ENCODE measurements around the gene FAM8A1.

The FAM8A1 gene

GRCh38 chr6:17599877-17600526, at the start of gene FAM8A1:
Gene FAM8A1 (plus strand): TSS chr6:17600302. CDS start chr6:17600410, 108 bp downstream.
- Histone ChIP-seq H3K4me3 (peak within 1 kb of the TSS; percentile 89 to 93), H3K27me3 (no peaks in the 10 kb centered on the region), H3K27ac (peak within 1 kb of the TSS; percentile 90 to 99), H3K9me3 (no peaks in the 10 kb centered on the region), H3K4me1 (peaks cover 0 to 16% (median 6%) of the 10 kb centered on the region in 4 donors), H3K36me3 (peaks cover 2 to 22% (median 5%) of the 10 kb centered on the region in 3 donors)
- DNase-seq = peak; percentile 94 to 98
- intact Hi-C loops (cut with DNase I; ENCODE audit: low total_unique reads) = loop anchor here (5.0 kb wide), 2 partner anchors 107 to 197 kb away; partner anchors contain the start of gene NUP153
- peak; percentile 73 to 81 for TF ChIP-seq CTCF (IDR thresholded peaks at IDR 0.05)

GRCh38 chr6:17551383-17551958, 48.6 kb upstream of the FAM8A1 start:
- intact Hi-C loops (cut with DNase I; ENCODE audit: low total_unique reads) = no loop called here
- no peaks in the 10 kb centered on the region for H3K4me1 ChIP-seq
- no peak overlapping the region for H3K27ac ChIP-seq
- DNase-seq = no peak
- peaks cover 29 to 55% (median 30%) of the 10 kb centered on the region in 3 donors for H3K36me3 ChIP-seq
- no peaks in the 10 kb centered on the region for H3K27me3 ChIP-seq
- no peak for TF ChIP-seq CTCF (IDR thresholded peaks at IDR 0.05)
- H3K4me3 ChIP-seq = no peak overlapping the region
- no peaks in the 10 kb centered on the region for H3K9me3 ChIP-seq

- intact Hi-C loops (cut with DNase I; ENCODE audit: low total_unique reads) = no loop called here
- Histone ChIP-seq H3K27ac (no peak overlapping the region), H3K4me1 (no peaks in the 10 kb centered on the region), H3K27me3 (no peaks in the 10 kb centered on the region), H3K36me3 (peaks cover 30 to 57% (median 38%) of the 10 kb centered on the region in 3 donors), H3K9me3 (no peaks in the 10 kb centered on the region), H3K4me3 (no peak overlapping the region)
- DNase-seq = no peak
- no peak for TF ChIP-seq CTCF (IDR thresholded peaks at IDR 0.05)
Measured at GRCh38 chr6:17552861-17553260, 47.2 kb upstream of the FAM8A1 start.

- Histone ChIP-seq H3K27me3 (no peaks in the 10 kb centered on the region), H3K27ac (no peak overlapping the region), H3K9me3 (no peaks in the 10 kb centered on the region), H3K4me1 (no peaks in the 10 kb centered on the region), H3K4me3 (no peak overlapping the region), H3K36me3 (peaks cover 30 to 56% (median 38%) of the 10 kb centered on the region in 3 donors)
- no peak for DNase-seq
- intact Hi-C loops (cut with DNase I; ENCODE audit: low total_unique reads) = no loop called here
- no peak for TF ChIP-seq CTCF (IDR thresholded peaks at IDR 0.05)
Measured at GRCh38 chr6:17556014-17556413, 44.1 kb upstream of the FAM8A1 start.

- peak overlapping the region in 1 of 2 donors; percentile 9 for H3K27ac ChIP-seq
- peaks cover 0 to 19% (median 6%) of the 10 kb centered on the region in 4 donors for H3K4me1 ChIP-seq
- no peaks in the 10 kb centered on the region for H3K36me3 ChIP-seq
- TF ChIP-seq CTCF (IDR thresholded peaks at IDR 0.05) = no peak
- H3K27me3 ChIP-seq = no peaks in the 10 kb centered on the region
- H3K9me3 ChIP-seq = no peaks in the 10 kb centered on the region
- intact Hi-C loops (cut with DNase I; ENCODE audit: low total_unique reads) = no loop called here
- DNase-seq = no peak
- no peak overlapping the region for H3K4me3 ChIP-seq
Measured at GRCh38 chr6:17562636-17563035, 37.5 kb upstream of the FAM8A1 start.

All from tibial artery (tissue), 4 donors.